Heart right ventricle (tissue), 16 donors: ENCODE measurements around the gene PCDHA1. TPM values are rescaled to one million over a fixed set of nuclear protein-coding genes. Genes with fewer than 3 reads are reported as not detected.
"Not testable (repeated sequence)": the region's sequence is repeated elsewhere in the genome, so short reads cannot be mapped to it uniquely, and the experiment has no call there.

ENCODE experiments used
- ATAC-seq, 8 donors: fragments of 200-7000 bp; cut with Tn5 transposase; one replicate each; pipeline ENCODE4 v1.9.1; 2020; ENCODE audit warnings: mild to moderate bottlenecking in 8 of 8, moderate library complexity in 8 of 8, moderate number of reproducible peaks in 1 of 8
- DNase-seq, 2 donors: peaks; one replicate each; pipeline ENCODE4 v3.0.0-alpha.2; 2020
- H3K27ac ChIP-seq, 10 donors: fragments of 200-600 bp; sonication (generic) in 2 of 10; one replicate each; pipeline versions ENCODE4 v1.5.0 to v1.8.0; 2020 to 2022; ENCODE audit warnings: mild to moderate bottlenecking in 3 of 10
- H3K27me3 ChIP-seq, 7 donors: fragments of 200-600 bp; one replicate each; pipeline ENCODE4 v1.8.0; 2021 to 2022; ENCODE audit warnings: mild to moderate bottlenecking in 2 of 7
- H3K36me3 ChIP-seq, 9 donors: fragments of 200-600 bp; sonication (generic) in 1 of 9; one replicate each; pipeline versions ENCODE4 v1.5.0 to v1.8.0; 2020 to 2022; ENCODE audit warnings: mild to moderate bottlenecking in 2 of 9
- H3K4me1 ChIP-seq, 9 donors: fragments of 200-600 bp; sonication (generic) in 1 of 9; one replicate each; pipeline versions ENCODE4 v1.5.0 to v1.8.0; 2020 to 2022; ENCODE audit warnings: mild to moderate bottlenecking in 4 of 9
- H3K4me3 ChIP-seq, 10 donors: fragments of 200-600 bp; sonication (generic) in 2 of 10; one replicate each; pipeline versions ENCODE4 v1.5.0 to v1.8.0; 2020 to 2022; ENCODE audit warnings: mild to moderate bottlenecking in 7 of 10, moderate library complexity in 2 of 10
- H3K9me3 ChIP-seq, 11 donors: fragments of 200-600 bp in 10 of 11; sonication (generic) in 2 of 11; one replicate each; pipeline versions ENCODE4 v1.5.0 to v1.8.0; 2013 to 2022; ENCODE audit warnings: mild to moderate bottlenecking in 2 of 11, control low read depth in 1 of 11, moderate library complexity in 1 of 11
- WGBS, 2 donors: extraction: QIAGEN DNeasy Blood & Tissue Kit; methylation state at CpG; one replicate each; pipeline ENCODE4 v1.1.7; 2013; ENCODE audit warnings: inconsistent platforms in 1 of 2; 5-methylcytosine and 5-hydroxymethylcytosine counted together
- intact Hi-C, 10 donors: fragments of 100-400 bp; cut with DNase I; formaldehyde crosslinking; loops; one replicate each; pipeline versions ENCODE4 v1.11.1 to v1.14.2; 2022
- polyA plus RNA-seq, 2 donors: library from polyadenylated mRNA; stranded (reverse); fragments of 200-250 nt; gene quantifications; one replicate each; pipeline ENCODE4 v1.2.3, GENCODE V29; 2013
- total RNA-seq, 10 donors: library from RNA; stranded (reverse); fragmentation: NEBNext Ultra II Directional in 3 of 10; extraction: Animal tissue kit (Norgen Biotek cat#: 25700) in 3 of 10; gene quantifications; one replicate each; pipeline versions ENCODE4 v1.2.1 to v1.2.4, GENCODE V29; 2021 to 2023
- TF ChIP-seq, protein P1 (sequence below), 9 donors: fragments of 200-600 bp; sonication (generic) in 2 of 9; IDR thresholded peaks; one replicate each; pipeline versions ENCODE4 v1.5.0 to v1.8.0; 2021 to 2022; ENCODE audit warnings: antibody characterized with exemption in 9 of 9, mild to moderate bottlenecking in 5 of 9, moderate library complexity in 1 of 9
- donor health status: Arrhythmogenic right ventricular cardiomyopathy.
- donor health status: ischemic (EF 13 %, LVEDD 7.1; RV severe dilation, severe dysfunction).
- donor health status: healthy with polysubstance abuse.
- donor health status: DM: no; HTN: yes; CAD: no.
- donor health status: DM: no; HTN: no; CAD: no.
- donor health status: ischemic (EF 25% LVEDD 6.9; RV normal size, moderate dysfunction).
- donor health status: ischemic (EF 25% LVEDD 5.7; RV mildly dilated, moderate dysfunction).
- donor health status: healthy.
- donor health status: DM: yes; HTN: yes; CAD: no.
- donor health status: Ischemic cardiomyopathy.
- donor health status: ischemic (EF 35%, LVEDD 5.7; RV mildly dilated, moderate dysfunction).
- donor health status: nonischemic (EF 11% LVEDD 7.7; RV severe dilation, severe dysfunction).
- donor health status: DM: yes; HTN: yes; CAD: no.
- donor health status: PGD.
- donor health status: ischemic (EF 29% LVEDD 5.4; RV normal size, mild dysfunction).
- donor health status: nonischemic (EF 23%, LVEDD 6.1; RV moderate dilation, normal function).

PCDHA1 gene
- total and polyA plus RNA-seq, 12 donors: 0.07 to 0.09 TPM; not detected in 10

DNA sequence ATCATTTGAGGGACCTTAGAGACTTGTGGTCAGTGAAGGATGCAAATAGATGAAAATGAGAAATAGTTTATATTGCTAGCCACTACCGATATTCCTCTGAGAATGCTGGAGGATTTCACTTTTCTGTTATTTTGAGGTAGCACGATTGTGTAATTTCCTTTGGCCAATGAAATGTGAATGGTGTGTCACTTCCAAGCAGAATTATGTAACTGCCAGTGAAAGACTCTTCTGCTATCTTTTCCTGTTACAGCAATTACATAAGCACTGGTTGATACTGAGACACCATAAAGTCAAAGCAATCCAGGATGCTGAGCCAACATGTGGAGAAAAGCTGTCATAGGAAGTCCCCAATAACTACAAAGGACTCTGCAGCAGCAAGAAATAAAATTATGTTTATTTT, 5.1 kb downstream of the PCDHA1 start:
- TF ChIP-seq, protein P1, sequence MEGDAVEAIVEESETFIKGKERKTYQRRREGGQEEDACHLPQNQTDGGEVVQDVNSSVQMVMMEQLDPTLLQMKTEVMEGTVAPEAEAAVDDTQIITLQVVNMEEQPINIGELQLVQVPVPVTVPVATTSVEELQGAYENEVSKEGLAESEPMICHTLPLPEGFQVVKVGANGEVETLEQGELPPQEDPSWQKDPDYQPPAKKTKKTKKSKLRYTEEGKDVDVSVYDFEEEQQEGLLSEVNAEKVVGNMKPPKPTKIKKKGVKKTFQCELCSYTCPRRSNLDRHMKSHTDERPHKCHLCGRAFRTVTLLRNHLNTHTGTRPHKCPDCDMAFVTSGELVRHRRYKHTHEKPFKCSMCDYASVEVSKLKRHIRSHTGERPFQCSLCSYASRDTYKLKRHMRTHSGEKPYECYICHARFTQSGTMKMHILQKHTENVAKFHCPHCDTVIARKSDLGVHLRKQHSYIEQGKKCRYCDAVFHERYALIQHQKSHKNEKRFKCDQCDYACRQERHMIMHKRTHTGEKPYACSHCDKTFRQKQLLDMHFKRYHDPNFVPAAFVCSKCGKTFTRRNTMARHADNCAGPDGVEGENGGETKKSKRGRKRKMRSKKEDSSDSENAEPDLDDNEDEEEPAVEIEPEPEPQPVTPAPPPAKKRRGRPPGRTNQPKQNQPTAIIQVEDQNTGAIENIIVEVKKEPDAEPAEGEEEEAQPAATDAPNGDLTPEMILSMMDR (IDR thresholded peaks at IDR 0.05): no peak
- peaks cover 0 to 61% (median 37%) of the 10 kb centered on the region in 7 donors for H3K27me3 ChIP-seq
- H3K4me1 ChIP-seq: no peaks in the 10 kb centered on the region
- intact Hi-C loops: no loop called here
- H3K36me3 ChIP-seq: no peaks in the 10 kb centered on the region
- WGBS, 2 donors: 21 to 41% methylated on average over 2 of the region's 2 CpGs
- peaks cover 0 to 99% (median 25%) of the 10 kb centered on the region in 11 donors for H3K9me3 ChIP-seq
- ATAC-seq (no peak), DNase-seq (no peak)
- H3K27ac ChIP-seq: no peak overlapping the region
- H3K4me3 ChIP-seq: no peak overlapping the region

DNA sequence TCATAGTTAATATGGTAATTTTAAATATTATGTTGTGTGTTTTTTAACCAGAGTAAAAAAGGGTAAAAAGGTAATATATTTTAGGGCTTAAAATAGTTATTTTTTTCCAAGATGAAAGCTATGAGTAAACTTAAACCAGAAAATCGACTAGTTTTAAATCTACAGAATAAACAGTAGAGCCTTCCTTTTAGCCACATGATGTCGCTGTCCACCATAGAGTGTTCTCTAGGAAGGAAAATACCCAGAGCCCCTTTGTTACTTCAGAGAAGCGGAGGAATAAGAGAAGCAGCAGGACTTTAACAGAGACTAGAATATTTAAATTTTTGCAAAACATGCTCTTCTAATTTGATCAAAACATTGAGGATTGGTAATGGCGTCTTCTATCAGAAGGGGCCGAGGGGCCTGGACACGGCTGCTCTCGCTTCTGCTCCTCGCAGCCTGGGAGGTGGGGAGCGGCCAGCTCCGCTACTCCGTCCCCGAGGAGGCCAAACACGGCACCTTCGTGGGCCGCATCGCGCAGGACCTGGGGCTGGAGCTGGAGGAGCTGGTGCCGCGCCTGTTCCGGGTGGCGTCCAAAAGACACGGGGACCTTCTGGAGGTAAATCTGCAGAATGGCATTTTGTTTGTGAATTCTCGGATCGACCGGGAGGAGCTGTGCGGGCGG, 8.8 kb downstream of the PCDHA1 start, which contains the start of gene PCDHA2:
Gene PCDHA2, plus strand, starts transcription at position 258 of the 664 bp plus-strand sequence.
- Histone ChIP-seq H3K36me3 (no peaks in the 10 kb centered on the region), H3K4me1 (no peaks in the 10 kb centered on the region), H3K27ac (no peak within 1 kb of the TSS), H3K9me3 (peaks cover 0 to 91% (median 20%) of the 10 kb centered on the region in 11 donors), H3K4me3 (peak within 1 kb of the TSS in 2 of 10 donors; percentile 30 to 37), H3K27me3 (peaks cover 0 to 50% (median 18%) of the 10 kb centered on the region in 7 donors)
- TF ChIP-seq, protein P1 (IDR thresholded peaks at IDR 0.05): peak in 2 of 9 donors; percentile 28 to 29
- ATAC-seq (no peak), DNase-seq (no peak)
- WGBS, 2 donors: 14 to 15% methylated on average over 27 of the region's 27 CpGs
- intact Hi-C loops: no loop called here

DNA sequence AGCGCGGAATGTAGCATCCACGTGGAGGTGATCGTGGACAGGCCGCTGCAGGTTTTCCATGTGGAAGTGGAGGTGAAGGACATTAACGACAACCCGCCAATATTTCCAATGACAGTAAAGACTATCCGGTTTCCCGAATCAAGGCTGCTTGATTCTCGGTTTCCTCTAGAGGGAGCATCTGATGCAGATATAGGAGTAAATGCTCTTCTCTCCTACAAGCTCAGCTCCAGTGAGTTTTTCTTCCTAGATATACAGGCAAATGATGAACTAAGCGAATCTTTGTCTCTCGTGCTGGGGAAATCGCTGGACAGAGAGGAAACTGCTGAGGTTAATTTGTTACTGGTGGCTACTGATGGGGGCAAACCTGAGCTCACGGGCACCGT, 9.3 kb downstream of the PCDHA1 start:
- 16 to 19% methylated on average over 15 of the region's 15 CpGs for WGBS, 2 donors
- peaks cover 0 to 86% (median 20%) of the 10 kb centered on the region in 11 donors for H3K9me3 ChIP-seq
- intact Hi-C loops: no loop called here

DNA sequence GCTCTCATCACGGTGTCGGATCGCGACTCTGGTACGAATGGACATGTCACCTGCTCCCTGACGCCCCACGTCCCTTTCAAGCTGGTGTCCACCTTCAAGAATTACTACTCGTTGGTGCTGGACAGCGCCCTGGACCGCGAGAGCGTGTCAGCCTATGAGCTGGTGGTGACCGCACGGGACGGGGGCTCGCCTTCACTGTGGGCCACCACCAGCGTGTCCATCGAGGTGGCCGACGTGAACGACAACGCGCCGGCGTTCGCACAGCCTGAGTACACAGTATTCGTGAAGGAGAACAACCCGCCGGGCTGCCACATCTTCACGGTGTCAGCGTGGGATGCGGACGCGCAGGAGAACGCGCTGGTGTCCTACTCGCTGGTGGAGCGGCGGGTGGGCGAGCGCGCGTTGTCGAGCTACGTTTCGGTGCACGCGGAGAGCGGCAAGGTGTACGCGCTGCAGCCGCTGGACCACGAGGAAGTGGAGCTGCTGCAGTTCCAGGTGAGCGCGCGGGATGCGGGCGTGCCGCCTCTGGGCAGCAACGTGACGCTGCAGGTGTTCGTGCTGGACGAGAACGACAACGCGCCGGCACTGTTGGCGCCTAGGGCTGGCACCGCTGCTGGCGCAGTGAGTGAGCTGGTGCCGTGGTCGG, 10.3 kb downstream of the PCDHA1 start:
- 37 to 50% methylated on average over 59 to 72 of the region's 72 CpGs for WGBS, 2 donors
- H3K4me1 ChIP-seq, intact Hi-C loops, H3K4me3 ChIP-seq, DNase-seq, H3K27ac ChIP-seq, H3K36me3 ChIP-seq, ATAC-seq: not testable (repeated sequence)
- Histone ChIP-seq H3K9me3 (peaks cover 0 to 84% (median 20%) of the 10 kb centered on the region in 11 donors), H3K27me3 (peaks cover 0 to 61% (median 21%) of the 10 kb centered on the region in 7 donors)

More for the DNA sequence above, 9.3 kb downstream of the PCDHA1 start:
- Histone ChIP-seq H3K4me3 (peak overlapping the region in 2 of 10 donors; percentile 30 to 37), H3K36me3 (no peaks in the 10 kb centered on the region), H3K4me1 (no peaks in the 10 kb centered on the region), H3K27ac (no peak overlapping the region), H3K27me3 (peaks cover 0 to 54% (median 18%) of the 10 kb centered on the region in 7 donors)
- ATAC-seq (no peak), DNase-seq (no peak)
- TF ChIP-seq, protein P1 (IDR thresholded peaks at IDR 0.05): peak in 1 of 9 donors; percentile 14
